NCI-H2081 (cell line): ENCODE results near the gene BNC1.

Experiments used
- DNase-seq, 2 experiments: peaks; one replicate each; lab custom pipeline; 2025; lab: John Stamatoyannopoulos, UW

BNC1 gene, protein sequence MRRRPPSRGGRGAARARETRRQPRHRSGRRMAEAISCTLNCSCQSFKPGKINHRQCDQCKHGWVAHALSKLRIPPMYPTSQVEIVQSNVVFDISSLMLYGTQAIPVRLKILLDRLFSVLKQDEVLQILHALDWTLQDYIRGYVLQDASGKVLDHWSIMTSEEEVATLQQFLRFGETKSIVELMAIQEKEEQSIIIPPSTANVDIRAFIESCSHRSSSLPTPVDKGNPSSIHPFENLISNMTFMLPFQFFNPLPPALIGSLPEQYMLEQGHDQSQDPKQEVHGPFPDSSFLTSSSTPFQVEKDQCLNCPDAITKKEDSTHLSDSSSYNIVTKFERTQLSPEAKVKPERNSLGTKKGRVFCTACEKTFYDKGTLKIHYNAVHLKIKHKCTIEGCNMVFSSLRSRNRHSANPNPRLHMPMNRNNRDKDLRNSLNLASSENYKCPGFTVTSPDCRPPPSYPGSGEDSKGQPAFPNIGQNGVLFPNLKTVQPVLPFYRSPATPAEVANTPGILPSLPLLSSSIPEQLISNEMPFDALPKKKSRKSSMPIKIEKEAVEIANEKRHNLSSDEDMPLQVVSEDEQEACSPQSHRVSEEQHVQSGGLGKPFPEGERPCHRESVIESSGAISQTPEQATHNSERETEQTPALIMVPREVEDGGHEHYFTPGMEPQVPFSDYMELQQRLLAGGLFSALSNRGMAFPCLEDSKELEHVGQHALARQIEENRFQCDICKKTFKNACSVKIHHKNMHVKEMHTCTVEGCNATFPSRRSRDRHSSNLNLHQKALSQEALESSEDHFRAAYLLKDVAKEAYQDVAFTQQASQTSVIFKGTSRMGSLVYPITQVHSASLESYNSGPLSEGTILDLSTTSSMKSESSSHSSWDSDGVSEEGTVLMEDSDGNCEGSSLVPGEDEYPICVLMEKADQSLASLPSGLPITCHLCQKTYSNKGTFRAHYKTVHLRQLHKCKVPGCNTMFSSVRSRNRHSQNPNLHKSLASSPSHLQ

DNA sequence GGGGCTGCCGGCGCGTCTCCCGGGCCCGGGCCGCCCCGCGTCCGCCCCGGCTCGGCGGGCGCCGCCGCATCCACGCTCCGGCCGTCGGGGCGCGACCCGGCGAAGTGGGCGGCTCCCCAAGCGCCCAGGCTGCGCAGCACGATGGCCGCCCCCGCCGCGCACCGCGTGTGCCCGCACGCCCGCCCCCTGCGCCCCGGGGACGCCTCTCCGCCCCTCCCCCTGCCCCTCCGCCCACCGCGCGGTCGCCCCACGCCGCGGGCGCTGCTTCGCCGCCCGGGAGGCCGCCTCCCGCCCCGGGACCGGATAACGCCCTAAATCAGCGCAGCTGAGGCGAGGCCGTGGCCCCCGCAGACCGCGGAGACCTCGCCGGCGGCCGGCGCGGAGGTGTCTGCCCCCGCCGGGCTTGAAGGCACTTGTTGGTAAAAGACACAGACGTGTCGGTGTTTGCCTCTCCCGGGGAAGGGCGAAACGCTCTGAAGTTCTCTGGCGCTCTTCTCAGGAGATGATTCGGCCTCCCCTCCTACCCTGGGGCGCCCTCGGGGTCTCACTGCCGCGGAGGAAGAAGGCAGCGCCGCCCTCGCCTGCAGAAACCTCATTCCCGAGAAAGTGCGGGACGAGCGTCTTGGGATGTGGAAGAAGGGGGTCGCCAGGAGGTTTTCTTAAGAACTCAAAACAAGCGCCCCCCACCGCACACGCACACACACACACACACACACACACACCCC, at the start of gene BNC1:
Gene BNC1, minus strand, starts transcription at position 106 of the 725 bp plus-strand sequence. Its CDS starts 36 bp downstream, at position 70.
- DNase-seq, result no peak

GRCh38 chr15:83327041-83327440, 42.6 kb upstream of the BNC1 start:
- no peak for DNase-seq

DNA sequence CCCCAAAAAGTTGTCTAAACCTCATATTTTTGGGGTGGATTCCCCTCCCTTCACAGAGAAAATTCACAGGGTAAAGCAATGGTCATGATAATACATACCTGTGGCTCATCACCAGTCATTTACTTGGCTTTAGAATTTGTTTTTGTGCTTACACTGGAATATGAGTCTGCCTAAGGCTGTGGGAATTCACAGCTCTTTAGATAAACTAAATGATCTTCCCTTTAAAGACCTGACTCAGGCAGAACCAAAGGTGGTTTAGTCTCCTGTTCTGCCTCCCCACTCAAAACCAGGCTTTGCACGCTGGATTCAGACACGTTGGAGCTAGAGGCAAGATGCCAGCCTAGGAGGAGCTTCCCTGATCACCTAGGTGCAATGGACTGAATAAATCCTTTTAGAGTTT, 40.3 kb upstream of the BNC1 start:
- DNase-seq, result no peak

GRCh38 chr15:83323296-83323711, 38.8 kb upstream of the BNC1 start:
- no peak for DNase-seq

- no peak for DNase-seq
Measured at GRCh38 chr15:83322691-83323090, 38.2 kb upstream of the BNC1 start.

DNA sequence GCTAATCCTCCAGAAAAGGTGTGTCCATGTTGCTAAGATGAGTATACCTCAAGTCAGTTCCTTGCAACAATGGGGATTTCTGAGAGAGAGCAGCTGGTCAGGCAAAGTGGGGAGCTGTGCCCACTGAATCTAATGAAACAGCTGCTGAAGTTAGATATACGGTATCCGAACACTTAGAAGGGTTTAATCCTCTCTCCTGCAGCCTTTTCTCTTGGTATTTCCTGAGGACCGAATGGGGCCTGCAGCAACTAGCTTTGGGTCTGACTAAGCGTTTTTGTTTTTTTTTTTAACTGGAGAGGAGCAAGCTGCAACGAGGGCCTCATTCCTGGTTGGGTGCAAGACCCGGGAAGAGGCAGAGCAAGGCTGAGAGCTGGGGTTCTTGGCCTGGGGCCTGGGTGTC, 37.6 kb upstream of the BNC1 start:
- no peak for DNase-seq

DNA sequence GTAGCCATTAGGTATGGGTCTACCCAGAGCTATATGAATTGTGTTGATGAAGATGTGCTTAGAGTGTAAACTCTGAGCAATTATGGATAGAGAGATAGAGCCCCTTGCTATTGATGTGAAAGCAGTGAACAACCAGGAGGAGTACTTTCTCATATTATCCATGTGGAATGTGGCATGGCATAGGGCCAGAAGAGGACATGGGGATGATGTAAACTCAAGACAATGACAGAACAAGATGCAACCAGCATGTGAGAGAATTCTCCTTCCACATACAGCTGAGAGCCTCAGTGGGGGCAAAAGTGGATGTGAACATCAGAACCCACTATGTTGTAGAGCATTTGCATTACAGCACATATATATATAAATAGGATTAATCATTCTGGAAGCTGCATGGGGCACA, 36.4 kb upstream of the BNC1 start:
- DNase-seq, result no peak

DNA sequence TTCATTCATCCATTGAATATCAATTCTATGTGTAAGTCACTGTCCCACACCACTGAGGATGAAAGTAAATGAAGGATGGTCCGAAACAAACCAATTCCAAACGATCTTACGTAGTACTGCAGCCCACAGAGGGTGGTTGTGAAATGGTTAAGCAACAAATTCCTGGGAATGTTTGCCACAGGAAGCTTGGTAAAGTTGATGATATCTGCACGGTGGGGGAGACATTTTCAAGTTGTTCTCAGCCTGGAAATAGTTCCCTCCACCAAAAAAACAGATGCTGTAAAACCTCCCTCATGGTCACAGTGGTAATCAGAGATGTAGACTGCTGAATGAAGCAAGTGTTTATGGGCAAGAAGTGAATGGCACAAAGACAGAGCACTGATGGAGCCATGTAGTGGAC, 35.9 kb upstream of the BNC1 start:
- no peak for DNase-seq

GRCh38 chr15:83319771-83320170, 35.3 kb upstream of the BNC1 start:
- DNase-seq, result no peak

- no peak for DNase-seq
Measured at GRCh38 chr15:83318861-83319415, 34.5 kb upstream of the BNC1 start.

GRCh38 chr15:83318036-83318435, 33.6 kb upstream of the BNC1 start:
- DNase-seq, result no peak

GRCh38 chr15:83312071-83312470, 27.6 kb upstream of the BNC1 start:
- DNase-seq, result no peak

DNA sequence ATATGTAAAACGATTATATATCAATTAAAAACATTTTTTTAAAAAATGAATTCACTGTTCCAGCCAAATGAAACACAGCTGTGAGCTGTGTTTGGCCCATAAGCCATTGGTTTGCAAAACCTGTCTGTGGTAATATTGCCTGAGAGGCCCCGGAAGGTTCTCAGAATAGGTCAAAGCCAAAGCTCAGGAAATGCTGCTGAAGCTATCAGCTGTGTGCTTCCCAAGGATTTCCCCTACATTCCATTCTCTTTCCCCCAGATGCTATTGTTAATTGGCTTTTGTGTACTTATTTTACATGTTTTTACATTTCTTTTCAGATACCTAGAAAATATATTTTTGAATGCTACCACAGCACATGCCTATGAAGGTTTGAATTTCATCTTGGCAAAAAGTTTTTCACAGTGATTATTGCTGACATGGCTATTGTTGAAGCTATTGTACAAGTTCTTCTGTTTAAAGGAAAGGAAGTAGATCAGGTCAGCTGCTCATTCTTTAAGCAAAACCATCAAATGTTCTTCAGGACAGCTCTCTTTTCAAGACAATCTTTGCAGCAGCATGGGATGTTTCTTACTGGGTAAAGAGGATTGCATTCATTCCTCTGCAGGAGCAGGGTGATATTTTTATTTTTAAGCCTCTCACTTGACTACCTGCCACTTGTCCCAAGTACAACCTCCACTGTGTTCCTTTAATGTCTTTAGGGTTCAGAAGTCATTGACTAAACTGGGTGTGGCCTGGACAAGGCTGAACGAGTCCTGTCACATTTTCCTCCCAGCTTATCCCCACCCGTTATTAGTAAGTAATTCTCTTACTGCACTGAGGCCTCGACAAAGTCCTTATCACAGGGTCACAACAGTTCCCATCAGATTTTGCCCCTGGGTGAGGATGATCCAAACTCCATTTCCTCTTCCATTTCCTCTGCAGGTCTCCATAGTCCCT, 26.3 kb upstream of the BNC1 start:
- no peak for DNase-seq

- DNase-seq, result no peak
Measured at GRCh38 chr15:83308671-83309070, 24.2 kb upstream of the BNC1 start.

DNA sequence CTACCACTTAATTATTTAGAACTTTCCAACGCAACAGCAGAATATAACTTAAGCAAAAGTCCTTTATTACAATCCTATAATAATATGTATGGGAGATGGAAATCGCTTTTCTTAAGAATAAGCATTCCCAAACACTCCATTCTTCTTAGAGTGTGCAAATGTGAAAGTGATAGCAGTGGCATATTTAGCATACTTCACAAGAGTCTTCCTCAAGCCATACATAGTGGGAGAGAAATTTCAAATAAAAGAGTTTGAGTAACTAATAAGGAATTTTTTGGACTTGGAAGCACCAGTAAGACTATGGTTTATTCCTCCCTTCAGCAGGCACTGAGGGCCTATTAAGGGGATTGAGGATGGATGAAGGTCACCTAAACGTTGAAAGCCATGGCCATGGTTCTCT, 22.1 kb upstream of the BNC1 start:
- no peak for DNase-seq

- DNase-seq, result no peak
Measured at GRCh38 chr15:83305704-83306291, 21.3 kb upstream of the BNC1 start.

GRCh38 chr15:83304861-83305703, 20.6 kb upstream of the BNC1 start:
- no peak for DNase-seq

DNA sequence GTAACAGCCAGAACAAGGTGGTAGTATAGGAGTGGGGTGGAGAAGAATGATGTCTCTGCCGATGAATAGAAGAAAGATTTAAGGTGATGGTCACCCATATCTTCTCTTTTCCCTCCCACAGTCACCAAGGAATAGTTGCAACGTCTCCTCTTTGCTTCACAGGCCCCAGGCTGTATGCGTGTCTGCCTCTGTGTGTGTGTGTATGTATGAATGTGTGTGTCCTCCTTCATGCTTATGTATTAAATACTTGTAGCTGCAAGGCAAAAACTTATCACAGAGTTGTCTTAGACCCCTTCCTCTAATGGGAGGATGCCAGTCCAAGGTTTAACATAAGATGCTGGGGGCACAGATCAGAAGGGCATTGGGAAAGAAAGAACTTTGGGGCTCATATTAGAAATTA, 19.1 kb upstream of the BNC1 start:
- no peak for DNase-seq

GRCh38 chr15:83300826-83301225, 16.4 kb upstream of the BNC1 start:
- no peak for DNase-seq
